ENCODE results near the gene DHRS9. TPM values are rescaled to one million over a fixed set of nuclear protein-coding genes. Genes with fewer than 3 reads are reported as not detected.

DHRS9 gene
- total and polyA plus RNA-seq, 9 of the 15 experiments (the other 6 are each of a cell fraction or from before 2014, with no cell fraction given), result 0.27 to 1.7 (median 0.69) TPM

DNA sequence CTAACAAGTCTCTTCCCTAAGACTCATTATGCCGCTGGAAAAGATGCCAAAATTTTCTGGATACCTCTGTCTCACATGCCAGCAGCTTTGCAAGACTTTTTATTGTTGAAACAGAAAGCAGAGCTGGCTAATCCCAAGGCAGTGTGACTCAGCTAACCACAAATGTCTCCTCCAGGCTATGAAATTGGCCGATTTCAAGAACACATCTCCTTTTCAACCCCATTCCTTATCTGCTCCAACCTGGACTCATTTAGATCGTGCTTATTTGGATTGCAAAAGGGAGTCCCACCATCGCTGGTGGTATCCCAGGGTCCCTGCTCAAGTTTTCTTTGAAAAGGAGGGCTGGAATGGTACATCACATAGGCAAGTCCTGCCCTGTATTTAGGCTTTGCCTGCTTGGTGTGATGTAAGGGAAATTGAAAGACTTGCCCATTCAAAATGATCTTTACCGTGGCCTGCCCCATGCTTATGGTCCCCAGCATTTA is 26.3 kb downstream of the DHRS9 start (continued):
- TF ChIP-seq ZBTB17 (CRISPR knock-in tag; IDR thresholded peaks at IDR 0.05), result peak; percentile 61
- TF ChIP-seq HDAC2 (IDR thresholded peaks at IDR 0.05), result peak; percentile 89
- no peak for TF ChIP-seq ZNF146 (CRISPR knock-in tag; IDR thresholded peaks at IDR 0.05; ENCODE audit: unreplicated experiment)
- TF ChIP-seq E2F4 (CRISPR knock-in tag; IDR thresholded peaks at IDR 0.05; ENCODE audit: low read depth), result no peak
- TF ChIP-seq MTA3 (IDR thresholded peaks at IDR 0.05; ENCODE audit: borderline replicate concordance), result 0 out of 2 replicates have a peak, but pooled peaks have one; percentile 54
- TF ChIP-seq CHAMP1 (IDR thresholded peaks at IDR 0.05), result no peak
- TF ChIP-seq ZNF175 (CRISPR knock-in tag; IDR thresholded peaks at IDR 0.05; ENCODE audit: low read depth), result no peak
- peak; percentile 48 for TF ChIP-seq NFIC (IDR thresholded peaks at IDR 0.05)
- TF ChIP-seq ARID1B (IDR thresholded peaks at IDR 0.05), result peak; percentile 91
- TF ChIP-seq BACH1 (tag; IDR thresholded peaks at IDR 0.05), result peak; percentile 57; the same call in 1 of the 2 replicates
- TF ChIP-seq RCOR1 (IDR thresholded peaks at IDR 0.05; ENCODE audit: borderline replicate concordance in 1 of 2, low read depth in 2 of 2, low read length in 2 of 2), result peak; percentile 79 to 98; a peak in 3 of 4 replicates
- TF ChIP-seq EP300 (IDR thresholded peaks at IDR 0.05; ENCODE audit: low read length), result peak; percentile 63; the same call in 1 of the 2 replicates
- peak in 1 of 2 experiments; percentile 52; a peak in 1 of 4 replicates for TF ChIP-seq TEAD1 (CRISPR knock-in tag; IDR thresholded peaks at IDR 0.05)
- no peak for TF ChIP-seq ARID3B (CRISPR knock-in tag; IDR thresholded peaks at IDR 0.05; ENCODE audit: borderline replicate concordance)
- peak; percentile 97 for TF ChIP-seq FOSL1 (tag; conservative IDR thresholded peaks at IDR 0.05)
- TF ChIP-seq, protein P1, sequence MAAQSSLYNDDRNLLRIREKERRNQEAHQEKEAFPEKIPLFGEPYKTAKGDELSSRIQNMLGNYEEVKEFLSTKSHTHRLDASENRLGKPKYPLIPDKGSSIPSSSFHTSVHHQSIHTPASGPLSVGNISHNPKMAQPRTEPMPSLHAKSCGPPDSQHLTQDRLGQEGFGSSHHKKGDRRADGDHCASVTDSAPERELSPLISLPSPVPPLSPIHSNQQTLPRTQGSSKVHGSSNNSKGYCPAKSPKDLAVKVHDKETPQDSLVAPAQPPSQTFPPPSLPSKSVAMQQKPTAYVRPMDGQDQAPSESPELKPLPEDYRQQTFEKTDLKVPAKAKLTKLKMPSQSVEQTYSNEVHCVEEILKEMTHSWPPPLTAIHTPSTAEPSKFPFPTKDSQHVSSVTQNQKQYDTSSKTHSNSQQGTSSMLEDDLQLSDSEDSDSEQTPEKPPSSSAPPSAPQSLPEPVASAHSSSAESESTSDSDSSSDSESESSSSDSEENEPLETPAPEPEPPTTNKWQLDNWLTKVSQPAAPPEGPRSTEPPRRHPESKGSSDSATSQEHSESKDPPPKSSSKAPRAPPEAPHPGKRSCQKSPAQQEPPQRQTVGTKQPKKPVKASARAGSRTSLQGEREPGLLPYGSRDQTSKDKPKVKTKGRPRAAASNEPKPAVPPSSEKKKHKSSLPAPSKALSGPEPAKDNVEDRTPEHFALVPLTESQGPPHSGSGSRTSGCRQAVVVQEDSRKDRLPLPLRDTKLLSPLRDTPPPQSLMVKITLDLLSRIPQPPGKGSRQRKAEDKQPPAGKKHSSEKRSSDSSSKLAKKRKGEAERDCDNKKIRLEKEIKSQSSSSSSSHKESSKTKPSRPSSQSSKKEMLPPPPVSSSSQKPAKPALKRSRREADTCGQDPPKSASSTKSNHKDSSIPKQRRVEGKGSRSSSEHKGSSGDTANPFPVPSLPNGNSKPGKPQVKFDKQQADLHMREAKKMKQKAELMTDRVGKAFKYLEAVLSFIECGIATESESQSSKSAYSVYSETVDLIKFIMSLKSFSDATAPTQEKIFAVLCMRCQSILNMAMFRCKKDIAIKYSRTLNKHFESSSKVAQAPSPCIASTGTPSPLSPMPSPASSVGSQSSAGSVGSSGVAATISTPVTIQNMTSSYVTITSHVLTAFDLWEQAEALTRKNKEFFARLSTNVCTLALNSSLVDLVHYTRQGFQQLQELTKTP (IDR thresholded peaks at IDR 0.05; ENCODE audit: low read depth in 1 of 2, partially characterized antibody in 2 of 2), result peak in 1 of 2 experiments; percentile 58
- TF ChIP-seq MAFG (tag; conservative IDR thresholded peaks at IDR 0.05), result peak; percentile 74
- no peak for TF ChIP-seq ZC3H4 (CRISPR knock-in tag; IDR thresholded peaks at IDR 0.05; ENCODE audit: borderline replicate concordance)
- TF ChIP-seq CBFA2T2 (conservative IDR thresholded peaks at IDR 0.05), result peak; percentile 77
